COR-L47 (cell line): Measurements from ENCODE around the gene KAZN.
A peak's percentile ranks its signal among the peaks of the same experiment; 100 is the strongest.
"Not testable (repeated sequence)": the region's sequence is repeated elsewhere in the genome, so short reads cannot be mapped to it uniquely, and the experiment has no call there.

ENCODE experiments used
- DNase-seq: peaks from one replicate; lab custom pipeline; 2025; lab: John Stamatoyannopoulos, UW

The KAZN gene

DNA sequence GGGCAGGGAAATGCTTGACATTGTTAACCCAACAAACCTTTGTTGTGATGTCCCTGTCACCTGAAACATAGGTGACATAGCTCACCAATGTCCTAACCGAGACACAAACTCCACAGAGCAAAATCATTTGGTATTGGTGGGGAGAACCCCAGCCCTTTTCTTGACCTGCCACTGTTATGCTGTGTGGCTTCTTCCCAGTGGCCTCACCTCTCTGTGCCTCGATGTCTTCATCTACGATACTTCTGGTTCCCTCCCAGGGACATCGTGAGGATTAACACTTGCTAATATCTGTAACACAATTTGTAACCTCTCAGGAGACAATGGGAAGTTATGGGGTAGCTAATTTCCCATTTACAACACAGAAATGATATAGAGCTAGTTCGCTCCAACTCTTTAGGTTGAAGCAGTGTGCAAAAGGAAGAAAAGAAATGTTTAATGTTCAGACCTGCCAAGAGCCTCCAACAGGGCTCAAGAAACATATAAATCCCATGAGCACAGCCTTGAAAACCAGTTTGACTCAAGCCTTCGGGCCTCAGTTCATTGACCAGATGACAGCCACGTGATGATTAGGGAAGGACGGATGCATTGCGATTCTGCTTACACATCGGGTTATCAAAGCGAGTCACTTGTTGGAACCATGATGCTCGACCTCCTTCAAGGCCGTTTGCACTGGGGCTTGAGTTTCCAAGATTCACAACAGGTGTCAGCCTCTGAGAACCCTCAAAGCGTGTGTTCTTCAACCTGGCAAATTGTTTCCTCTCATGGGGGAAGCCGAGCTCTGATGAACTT, 517.3 kb downstream of the KAZN start:
- no peak for DNase-seq

- no peak for DNase-seq
Observed at GRCh38 chr1:15116966-15117365, 518.5 kb downstream of the KAZN start.

DNA sequence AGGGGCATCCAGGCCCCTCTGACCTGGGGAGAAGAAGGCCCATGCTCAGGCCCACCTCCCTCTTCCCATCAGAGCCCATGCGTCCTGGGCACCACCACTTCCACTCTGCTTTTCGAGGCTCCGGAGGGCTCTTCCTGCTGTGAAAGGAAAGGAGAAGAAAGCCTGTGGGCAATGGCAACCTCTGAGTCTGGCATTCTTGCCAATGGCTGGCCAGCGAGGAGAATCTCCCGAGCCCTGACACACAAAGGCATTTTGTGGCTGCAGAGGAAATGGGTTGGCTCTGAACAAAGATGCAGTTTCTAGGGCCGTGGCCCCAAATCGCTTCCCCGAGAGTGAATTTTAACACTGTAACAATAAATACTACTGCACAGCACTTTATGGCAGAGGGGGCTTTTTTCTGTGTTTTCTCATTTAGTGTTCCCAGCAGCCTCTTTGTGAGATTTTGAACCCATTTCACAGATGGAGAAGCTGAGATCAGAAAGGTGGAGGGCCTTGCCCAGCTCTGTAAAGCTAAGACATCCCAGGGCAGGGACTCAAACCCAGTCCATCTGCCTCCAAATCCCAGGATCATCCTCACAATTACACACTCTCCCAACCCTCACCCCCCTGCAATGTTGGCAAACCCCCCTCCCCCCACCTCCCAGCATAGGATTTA, 519.3 kb downstream of the KAZN start:
- DNase-seq: no peak

- DNase-seq: no peak
Observed at GRCh38 chr1:15118579-15118978, 520.1 kb downstream of the KAZN start.

GRCh38 chr1:15120251-15120945, 521.9 kb downstream of the KAZN start:
- no peak for DNase-seq

- DNase-seq: no peak
Observed at GRCh38 chr1:15122331-15122730, 523.8 kb downstream of the KAZN start.

DNA sequence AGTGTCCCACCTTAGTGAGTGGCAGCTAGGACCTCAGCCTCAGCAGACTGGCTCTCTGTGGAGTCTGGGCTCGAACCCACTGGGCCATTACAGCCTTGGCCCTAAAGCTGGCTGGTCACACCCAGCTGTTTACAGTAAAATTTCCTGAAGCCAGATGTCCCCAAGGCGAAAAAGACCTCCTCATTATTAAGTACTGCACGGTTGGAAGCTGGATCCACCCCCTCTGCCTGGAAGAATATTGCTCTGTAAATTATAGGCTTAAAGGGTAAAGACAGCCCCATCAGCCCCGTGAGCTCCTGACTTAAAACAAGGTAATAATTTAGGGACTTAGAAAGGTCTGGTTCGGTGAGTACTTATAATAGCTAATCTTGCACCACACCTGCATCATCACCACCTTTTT, 524.8 kb downstream of the KAZN start:
- peak; percentile 68 for DNase-seq

DNA sequence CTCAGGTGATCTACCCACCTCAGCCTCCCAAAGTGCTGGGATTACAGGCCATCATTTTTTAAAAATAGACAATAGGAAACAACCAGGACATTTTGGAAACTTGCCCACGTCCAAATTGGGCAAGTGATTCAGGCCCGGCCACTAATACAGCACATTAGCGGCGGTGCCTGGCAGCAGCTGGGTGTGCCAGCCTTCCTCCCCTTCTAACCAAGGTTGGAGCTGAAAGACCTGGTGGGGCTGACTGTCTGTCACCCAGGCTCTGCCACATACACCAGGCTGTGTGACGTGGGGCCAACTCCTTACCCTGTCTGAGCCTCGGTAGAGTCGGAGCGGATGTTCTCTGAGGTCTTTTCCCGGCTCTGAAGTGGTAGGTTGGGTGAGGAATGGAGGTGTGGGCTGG, 525.4 kb downstream of the KAZN start:
- DNase-seq: peak; percentile 4

DNA sequence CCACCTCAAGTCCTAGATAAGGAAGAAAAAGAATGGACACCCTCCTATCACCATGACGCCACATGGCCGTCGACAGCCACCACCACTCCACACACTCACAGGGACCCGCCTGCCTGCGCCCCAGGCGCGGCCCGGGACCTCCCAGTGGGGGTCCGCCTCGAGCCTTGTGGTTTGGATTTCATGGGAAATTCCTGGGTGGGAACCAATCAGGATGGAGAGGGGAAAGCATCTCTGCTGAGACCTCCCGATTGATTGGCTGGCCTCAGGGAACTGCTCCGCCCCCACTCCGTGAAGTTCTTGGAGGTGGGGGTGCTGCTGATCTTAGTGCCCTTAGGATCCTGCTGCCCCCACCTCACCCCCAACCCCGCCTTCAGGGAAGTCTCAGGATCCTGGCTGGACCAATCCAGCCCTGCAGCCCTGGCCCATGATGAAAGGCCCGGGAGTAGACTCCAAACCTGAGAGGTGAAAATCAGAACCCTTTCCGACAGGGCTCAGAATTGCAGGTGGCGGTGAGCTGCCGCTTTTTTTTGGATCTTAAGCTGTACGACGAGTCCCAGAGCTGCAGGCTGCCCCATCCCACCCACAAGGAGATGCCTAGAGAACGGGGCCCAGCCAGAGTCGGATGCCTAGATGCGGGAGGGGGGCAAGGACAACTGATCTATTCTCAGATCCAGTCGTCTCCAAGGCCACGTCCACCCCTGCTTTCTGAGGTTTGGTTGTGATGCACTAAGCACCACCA, 526.0 kb downstream of the KAZN start:
- no peak for DNase-seq

GRCh38 chr1:15125101-15125745, 526.7 kb downstream of the KAZN start:
- DNase-seq: no peak

DNA sequence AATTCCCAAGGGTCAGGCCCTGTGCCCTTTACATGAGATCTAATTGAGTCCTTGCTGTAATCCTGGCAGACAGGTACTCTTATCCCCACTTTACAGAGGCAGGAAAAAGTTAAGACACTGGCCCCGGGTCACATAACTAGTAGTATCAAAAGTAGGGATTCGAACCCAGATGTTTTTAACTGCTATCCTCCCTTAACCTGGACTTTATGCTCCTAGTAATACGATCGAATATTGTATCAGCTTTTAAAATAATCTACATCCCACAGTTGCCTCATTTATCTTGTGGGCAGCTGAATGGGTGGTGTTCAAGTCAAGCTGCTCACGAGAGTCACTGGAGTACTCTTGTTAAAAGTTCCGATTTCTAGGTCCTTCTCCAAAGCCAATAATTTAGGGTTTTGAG, 529.6 kb downstream of the KAZN start:
- no peak for DNase-seq

- peak; percentile 58 for DNase-seq
Observed at GRCh38 chr1:15128520-15129313, 530.2 kb downstream of the KAZN start.

DNA sequence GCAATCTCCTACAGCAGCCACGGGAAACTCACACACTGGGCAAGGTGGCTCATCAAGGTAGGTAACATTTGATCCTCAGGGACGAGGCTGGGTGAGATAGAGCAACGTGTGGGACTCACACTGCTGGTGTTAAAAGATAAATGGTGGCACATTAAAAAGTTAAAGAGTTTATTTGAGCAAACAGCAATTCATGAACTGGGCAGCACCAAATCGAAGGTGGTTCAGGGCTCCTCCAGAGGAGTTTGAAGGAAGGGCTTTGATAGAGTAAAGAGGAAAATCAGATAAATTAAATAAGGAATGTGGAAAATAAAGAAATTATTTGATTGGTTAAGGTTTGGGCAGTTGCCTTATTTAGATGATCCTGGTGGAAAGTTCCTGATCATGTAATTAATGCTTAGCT, 531.5 kb downstream of the KAZN start:
- DNase-seq: no peak

DNA sequence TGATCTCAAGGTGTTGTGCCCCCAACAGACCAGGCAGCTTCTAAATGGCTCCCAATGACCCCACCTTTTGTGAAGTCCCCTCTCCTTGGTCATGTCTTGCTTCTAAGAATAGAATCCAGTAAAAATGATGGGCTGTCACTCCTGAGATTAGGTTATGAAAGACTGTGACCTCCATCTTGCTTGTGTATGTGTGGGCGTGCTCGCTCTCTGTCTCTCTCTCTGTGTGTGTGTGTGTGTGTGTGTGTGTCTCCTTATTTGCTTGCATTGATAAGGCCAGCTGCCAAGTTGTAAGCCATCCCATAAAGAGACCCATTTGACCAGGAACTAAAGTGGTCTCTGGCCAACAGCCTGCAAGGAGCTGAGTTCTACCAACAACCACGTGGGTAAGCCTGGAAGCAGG, 532.1 kb downstream of the KAZN start:
- no peak for DNase-seq

- no peak for DNase-seq
Observed at GRCh38 chr1:15132965-15133364, 534.5 kb downstream of the KAZN start.

DNA sequence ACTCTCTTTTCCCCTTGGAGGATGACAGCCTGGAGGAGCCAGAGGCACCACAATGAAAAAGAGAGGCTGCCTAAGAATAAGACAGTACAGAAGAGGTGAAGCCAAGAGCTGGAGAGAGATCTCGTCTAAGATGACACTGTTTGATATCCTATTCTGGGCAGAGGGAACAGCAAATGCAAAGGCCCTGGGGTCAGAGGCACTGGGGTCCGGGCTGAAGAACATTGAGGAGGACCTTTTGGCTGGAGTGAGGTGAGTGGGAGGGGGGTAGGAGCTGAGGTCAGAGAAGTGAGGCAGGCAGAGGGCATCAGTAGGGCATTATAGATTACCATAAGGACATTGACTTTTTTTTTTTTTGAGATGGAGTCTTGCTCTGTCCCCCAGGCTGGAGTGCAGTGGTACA, 535.8 kb downstream of the KAZN start:
- no peak for DNase-seq

- not testable (repeated sequence) for DNase-seq
Observed at GRCh38 chr1:15135604-15136003, 537.1 kb downstream of the KAZN start.

DNA sequence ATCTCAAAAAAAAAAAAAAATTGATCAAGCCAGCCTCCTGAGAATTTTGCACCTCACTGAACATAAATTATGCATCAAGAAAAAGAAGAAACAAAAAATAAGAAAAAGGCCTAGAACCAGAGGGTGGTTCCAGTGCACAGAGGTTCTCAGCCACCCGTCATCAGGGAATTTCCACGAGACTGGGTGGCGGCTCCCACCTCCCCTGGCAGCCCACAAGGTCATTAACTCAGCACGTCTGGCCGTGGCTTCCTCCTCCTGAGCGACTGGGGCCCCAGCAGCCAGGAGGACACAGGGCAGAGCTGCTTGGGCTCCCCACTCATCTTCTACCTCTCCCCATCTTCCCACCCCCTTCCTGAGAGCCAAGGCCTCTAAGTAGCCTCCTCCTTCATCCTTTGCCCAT, 539.3 kb downstream of the KAZN start:
- DNase-seq: no peak

DNA sequence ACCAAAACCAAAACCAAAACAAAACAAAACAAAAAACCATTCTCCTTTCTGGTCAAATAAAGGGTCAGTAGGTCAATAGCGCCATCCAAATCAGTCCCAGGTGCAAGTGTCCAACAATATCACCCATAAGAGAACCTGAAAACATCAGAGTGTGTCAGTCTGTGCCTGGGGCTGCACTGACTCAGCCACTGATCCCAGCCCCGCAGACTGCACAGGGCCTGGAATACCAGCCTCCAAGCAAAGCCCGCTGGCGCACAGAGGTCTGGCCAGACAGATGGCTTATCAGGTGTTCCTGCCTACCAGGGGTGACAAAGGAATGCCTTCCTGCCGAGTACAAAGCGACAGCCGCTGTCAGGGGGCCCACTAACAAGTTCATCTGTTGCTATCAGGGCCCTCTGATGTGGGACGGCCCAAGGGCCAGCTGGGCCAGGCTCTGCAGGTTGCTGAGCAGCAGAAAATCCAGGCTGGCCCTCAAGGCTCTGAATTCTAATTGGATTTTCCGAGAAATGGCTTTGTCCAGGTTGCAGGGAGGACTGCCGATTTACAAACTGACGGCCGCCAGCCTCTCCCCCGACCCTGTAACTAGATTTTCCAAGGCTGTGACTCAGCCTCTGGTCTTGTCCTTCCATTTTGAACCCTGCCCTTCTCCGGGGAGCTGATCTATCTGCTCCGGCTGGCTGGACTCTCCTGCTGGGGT, 541.3 kb downstream of the KAZN start:
- no peak for DNase-seq

DNA sequence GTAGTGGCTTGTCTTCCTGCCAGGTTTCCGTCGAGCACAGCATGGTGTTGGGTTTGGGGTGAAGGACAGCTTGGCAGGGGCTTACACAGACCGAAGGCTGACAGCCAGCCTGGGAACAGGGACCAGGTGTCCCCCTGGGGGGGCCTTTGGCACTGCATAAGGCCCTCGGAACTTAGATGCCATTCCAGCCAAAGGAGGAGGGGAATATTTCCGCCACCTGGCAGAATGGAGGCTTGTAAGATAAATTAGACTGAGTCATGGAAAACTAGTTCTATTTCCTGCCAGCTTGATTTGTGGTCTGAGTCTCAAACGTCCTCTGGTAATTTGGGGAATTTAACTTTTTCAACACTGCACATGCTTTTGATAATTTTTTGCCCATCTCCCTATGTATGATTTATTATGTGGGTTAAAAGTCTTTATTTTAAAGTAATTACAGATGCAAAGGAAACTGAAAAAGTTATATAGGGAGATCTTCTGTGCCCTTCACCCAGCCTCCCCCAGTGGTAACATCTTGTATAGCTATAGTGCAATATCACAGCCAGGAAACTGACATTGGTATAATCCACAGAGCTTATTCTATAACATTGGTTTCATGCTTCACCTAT, 543.6 kb downstream of the KAZN start:
- peak; percentile 94 for DNase-seq
